NCI-H2171 (cell line): ENCODE data around the gene TMEM203.
"Not testable (repeated sequence)": the region's sequence is repeated elsewhere in the genome, so short reads cannot be mapped to it uniquely, and the experiment has no call there.

Experiments
- DNase-seq: peaks from one replicate; lab custom pipeline; 2025; lab: John Stamatoyannopoulos, UW

TMEM203 gene

GRCh38 chr9:137205126-137206069 is at the start of gene TMEM203, which contains the start of gene NDOR1:
TMEM203 (minus strand) TSS chr9:137205648; CDS start chr9:137205414, 234 bp downstream.
NDOR1 (plus strand) TSS chr9:137205700; CDS start chr9:137205778, 78 bp downstream.
- DNase-seq, result peak; percentile 92

GRCh38 chr9:137254624-137255447 is 49.4 kb upstream of the TMEM203 start, which contains the start of gene NELFB:
NELFB (plus strand) TSS chr9:137255327.
- DNase-seq, result peak; percentile 92

GRCh38 chr9:137253717-137254623 is 48.5 kb upstream of the TMEM203 start:
- no peak for DNase-seq

- no peak for DNase-seq
Measured at GRCh38 chr9:137252555-137253506, 47.4 kb upstream of the TMEM203 start.

GRCh38 chr9:137251490-137252268 is 46.2 kb upstream of the TMEM203 start:
- no peak for DNase-seq

- DNase-seq, result no peak
Measured at GRCh38 chr9:137251194-137251461, 45.7 kb upstream of the TMEM203 start, which contains the start of gene STPG3. STPG3 (plus strand) TSS chr9:137251286; CDS start chr9:137251287, 1 bp downstream.

- DNase-seq, result no peak
Measured at GRCh38 chr9:137250329-137251193, 45.1 kb upstream of the TMEM203 start.

GRCh38 chr9:137247916-137248175 is 42.4 kb upstream of the TMEM203 start:
- no peak for DNase-seq

GRCh38 chr9:137247135-137247915 is 41.9 kb upstream of the TMEM203 start:
- no peak for DNase-seq

GRCh38 chr9:137245450-137246421 is 40.3 kb upstream of the TMEM203 start:
- peak; percentile 84 for DNase-seq

- DNase-seq, result peak; percentile 42
Measured at GRCh38 chr9:137244486-137245449, 39.3 kb upstream of the TMEM203 start.

- no peak for DNase-seq
Measured at GRCh38 chr9:137243626-137244485, 38.4 kb upstream of the TMEM203 start.

- DNase-seq, result not testable (repeated sequence)
Measured at GRCh38 chr9:137243266-137243625, 37.8 kb upstream of the TMEM203 start.

GRCh38 chr9:137242269-137243203 is 37.1 kb upstream of the TMEM203 start:
- no peak for DNase-seq
